BJ (cell line): ENCODE measurements around the gene SLC30A7. TPM values are rescaled to one million over a fixed set of nuclear protein-coding genes. Genes with fewer than 3 reads are reported as not detected.
A peak's percentile ranks its signal among the peaks of the same experiment; 100 is the strongest.
"Not testable (repeated sequence)": the region's sequence is repeated elsewhere in the genome, so short reads cannot be mapped to it uniquely, and the experiment has no call there.

Source experiments
- CTCF ChIA-PET: fragments of 350-600 bp; formaldehyde crosslinking; extraction: SDS; loops from one replicate; lab custom pipeline; 2021; ENCODE audit warnings: antibody characterized with exemption, inconsistent platforms; lab: Yijun Ruan, JAX
- POLR2A ChIA-PET: fragments of 300-600 bp; sonication (Branson Sonifier 250); formaldehyde crosslinking; extraction: SDS; loops from one replicate; lab custom pipeline; 2021; ENCODE audit warnings: antibody characterized with exemption; lab: Charles Lee
- DNase-seq: peaks from one replicate; pipeline ENCODE4 v3.0.0-alpha.2; 2011; ENCODE audit warnings: low read depth
- H3K27me3 ChIP-seq: 2 replicates; pipeline ENCODE4 v1.6.0; 2011; ENCODE audit warnings: low read length; ENCODE audit not compliant: control insufficient read depth, insufficient read depth
- H3K36me3 ChIP-seq: 2 replicates; pipeline ENCODE4 v1.5.1; 2011; ENCODE audit warnings: low read length; ENCODE audit not compliant: control insufficient read depth, insufficient read depth
- H3K4me3 ChIP-seq: 2 replicates; pipeline ENCODE4 v1.5.1; 2011; ENCODE audit warnings: low read depth, mild to moderate bottlenecking, control low read depth, low read length
- CTCF ChIP-seq: IDR thresholded peaks from 2 replicates; pipeline ENCODE4 v1.5.1; 2011; ENCODE audit warnings: low read depth, mild to moderate bottlenecking, control low read depth, inconsistent platforms, low read length, moderate library complexity; ENCODE audit not compliant: insufficient read depth
- polyA plus RNA-seq: library from polyadenylated mRNA; depleted of rRNA; stranded (reverse); fragments of >200 nt; gene quantifications from 2 replicates; pipeline ENCODE4 v1.2.3, GENCODE V29; 2011

Gene SLC30A7
- polyA plus RNA-seq, 1 experiment, result 4.6 TPM

GRCh38 chr1:100879422-100879821 is 16.5 kb upstream of the SLC30A7 start:
- CTCF ChIA-PET, result interaction anchor here (2.1 to 7.5 kb wide), 2 partner anchors 11 to 416 kb away, joined by 8 to 40 read pairs; no protein-coding TSS in a partner anchor
- no peak for DNase-seq

GRCh38 chr1:100881687-100882086 is 14.2 kb upstream of the SLC30A7 start:
- ChIA-PET CTCF (interaction anchor here (1.2 to 7.5 kb wide), 2 partner anchors 13 to 418 kb away, joined by 3 to 40 read pairs; no protein-coding TSS in a partner anchor), POLR2A (no interaction called here)
- Histone ChIP-seq H3K4me3 (no peak overlapping the region), H3K36me3 (no peaks in the 10 kb centered on the region), H3K27me3 (no peaks in the 10 kb centered on the region)
- TF ChIP-seq CTCF, result no peak
- DNase-seq, result no peak

More at GRCh38 chr1:100879422-100879821, 16.5 kb upstream of the SLC30A7 start:
- TF ChIP-seq CTCF, result no peak
- no peaks in the 10 kb centered on the region for H3K36me3 ChIP-seq
- POLR2A ChIA-PET, result no interaction called here
- no peaks in the 10 kb centered on the region for H3K27me3 ChIP-seq
- H3K4me3 ChIP-seq, result no peak overlapping the region

- TF ChIP-seq CTCF, result no peak
- H3K27me3 ChIP-seq, result no peaks in the 10 kb centered on the region
- no peaks in the 10 kb centered on the region for H3K36me3 ChIP-seq
- DNase-seq, result no peak
- no peak overlapping the region for H3K4me3 ChIP-seq
- POLR2A ChIA-PET, result no interaction called here
- CTCF ChIA-PET, result interaction anchor here (1.2 to 7.5 kb wide), 2 partner anchors 14 to 419 kb away, joined by 3 to 40 read pairs; no protein-coding TSS in a partner anchor
Observed at GRCh38 chr1:100882698-100883097, 13.2 kb upstream of the SLC30A7 start.

GRCh38 chr1:100883963-100884362 is 11.9 kb upstream of the SLC30A7 start:
- no peaks in the 10 kb centered on the region for H3K27me3 ChIP-seq
- no peak for DNase-seq
- H3K4me3 ChIP-seq, result no peak overlapping the region
- POLR2A ChIA-PET, result no interaction called here
- no peaks in the 10 kb centered on the region for H3K36me3 ChIP-seq
- CTCF ChIA-PET, result interaction anchor here (1.0 to 7.5 kb wide), 3 partner anchors 10 to 405 kb away, joined by 3 to 40 read pairs (median 4); partner anchors contain the start of gene EXTL2
- TF ChIP-seq CTCF, result 0 out of 2 replicates have a peak, but pooled peaks have one; percentile 11

DNA sequence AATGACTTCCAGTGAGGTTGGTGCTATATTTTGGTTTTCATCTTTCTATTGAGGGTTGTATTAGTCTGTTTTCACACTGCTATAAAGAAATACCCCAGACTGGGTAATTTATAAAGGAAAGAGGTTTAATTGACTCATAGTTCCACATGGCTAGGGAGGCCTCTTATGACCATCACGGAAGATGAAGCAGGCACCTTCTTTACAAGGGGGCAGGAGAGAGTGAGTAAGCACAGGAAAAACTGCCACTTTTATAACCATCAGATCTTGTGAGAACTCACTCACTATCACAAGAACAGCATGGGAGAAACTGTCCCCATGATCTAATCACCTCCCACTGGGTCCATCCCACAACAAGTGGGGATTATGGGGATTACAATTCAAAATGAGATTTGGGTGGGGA is 6.9 kb upstream of the SLC30A7 start:
- H3K27me3 ChIP-seq, CTCF ChIA-PET, POLR2A ChIA-PET: not testable (repeated sequence)

DNA sequence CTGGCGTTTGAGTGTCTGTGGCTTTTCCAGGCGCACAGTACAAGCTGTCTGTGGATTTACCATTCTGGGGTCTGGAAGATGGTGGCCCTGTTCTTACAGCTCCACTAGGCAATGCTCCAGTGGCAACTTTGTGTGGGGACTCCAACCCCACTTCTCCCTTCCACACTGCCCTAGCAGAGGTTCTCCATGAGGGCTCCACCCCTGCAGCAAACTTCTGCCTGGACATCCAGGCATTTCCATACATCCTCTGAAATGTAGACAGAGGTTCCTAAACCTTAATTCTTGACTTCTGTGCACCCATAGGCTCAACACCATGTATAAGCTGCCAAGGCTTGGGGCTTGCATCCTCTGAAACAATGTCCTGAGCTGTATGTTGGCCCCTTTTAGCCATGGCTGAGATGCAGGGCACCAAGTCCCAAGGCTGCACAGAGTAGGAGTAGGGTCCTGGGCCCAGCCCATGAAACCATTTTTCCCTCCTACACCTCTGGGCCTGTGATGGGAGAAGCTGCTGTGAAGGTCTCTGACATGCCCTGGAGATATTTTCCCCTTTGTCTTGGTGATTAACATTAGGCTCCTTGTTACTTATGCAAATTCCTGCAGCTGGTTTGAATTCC is 5.9 kb upstream of the SLC30A7 start:
- H3K27me3 ChIP-seq, DNase-seq, POLR2A ChIA-PET, H3K4me3 ChIP-seq, H3K36me3 ChIP-seq: not testable (repeated sequence)
- CTCF ChIA-PET, result interaction anchor here (2.2 kb wide), 1 partner anchor 21 kb away, joined by 8 read pairs; no protein-coding TSS in a partner anchor

More for the DNA sequence above, 6.9 kb upstream of the SLC30A7 start:
- not testable (repeated sequence) for H3K36me3 ChIP-seq, H3K4me3 ChIP-seq, DNase-seq
